Fibroblast of lung (primary cell): ENCODE results near the gene GLYR1. TPM values are rescaled to one million over a fixed set of nuclear protein-coding genes. Genes with fewer than 3 reads are reported as not detected.
A peak's percentile ranks its signal among the peaks of the same experiment; 100 is the strongest.

Source experiments
- DNase-seq, 2 donors: peaks; one replicate each; pipeline versions ENCODE4 v3.0.0 to v3.0.0-alpha.2; 2010; ENCODE audit warnings: low read depth in 2 of 2
- H2AFZ ChIP-seq: 2 replicates; pipeline ENCODE4 v1.5.1; 2012; ENCODE audit warnings: low read length, control low read depth, inconsistent platforms
- H3K27ac ChIP-seq: 2 replicates; pipeline ENCODE4 v1.5.1; 2011; ENCODE audit warnings: low read length, control low read depth; ENCODE audit not compliant: insufficient read depth
- H3K27me3 ChIP-seq: 2 replicates; pipeline ENCODE4 v1.5.1; 2011; ENCODE audit warnings: mild to moderate bottlenecking, low read length; ENCODE audit not compliant: control insufficient read depth, insufficient read depth
- H3K36me3 ChIP-seq: 2 replicates; pipeline ENCODE4 v1.5.1; 2011; ENCODE audit warnings: low read length; ENCODE audit not compliant: control insufficient read depth, insufficient read depth
- H3K4me1 ChIP-seq: 2 replicates; pipeline ENCODE4 v1.5.1; 2011; ENCODE audit warnings: low read length; ENCODE audit not compliant: control insufficient read depth, insufficient read depth; ENCODE audit errors: extremely low read depth
- H3K4me2 ChIP-seq: 2 replicates; pipeline ENCODE4 v1.5.1; 2011; ENCODE audit warnings: low read length, control low read depth; ENCODE audit not compliant: insufficient read depth; ENCODE audit errors: extremely low read depth
- H3K4me3 ChIP-seq, 4 experiments: fragments of 200-600 bp in 1 of 4; sonication (generic) in 1 of 4; replicated peaks in 1 of 4; 2 replicates each; pipeline ENCODE4 v1.5.1; 2011 to 2016; ENCODE audit warnings: low read length in 4 of 4, low read depth in 3 of 4, mild to moderate bottlenecking in 3 of 4, control low read depth in 2 of 4, inconsistent platforms in 1 of 4, mixed read lengths in 1 of 4; ENCODE audit not compliant: insufficient read depth in 1 of 4; ENCODE audit errors: control extremely low read depth in 1 of 4
- H3K79me2 ChIP-seq: 2 replicates; pipeline ENCODE4 v1.5.1; 2012; ENCODE audit warnings: mild to moderate bottlenecking, low read length, inconsistent platforms; ENCODE audit not compliant: control insufficient read depth, insufficient read depth
- H3K9ac ChIP-seq: 2 replicates; pipeline ENCODE4 v1.5.1; 2011; ENCODE audit warnings: mild to moderate bottlenecking, low read length, control low read depth; ENCODE audit not compliant: insufficient read depth
- H3K9me3 ChIP-seq: 2 replicates; pipeline ENCODE4 v1.5.1; 2012; ENCODE audit warnings: low read depth, low read length; ENCODE audit not compliant: control insufficient read depth, insufficient read depth
- H4K20me1 ChIP-seq: 2 replicates; pipeline ENCODE4 v1.5.1; 2011; ENCODE audit warnings: low read length; ENCODE audit not compliant: control insufficient read depth, insufficient read depth; ENCODE audit errors: extremely low read depth
- CTCF ChIP-seq, 2 donors: IDR thresholded peaks in 1 of 2; conservative IDR thresholded peaks in 1 of 2; 1 replicate in 1 of 2; 2 replicates in 1 of 2; pipeline ENCODE4 v1.5.1; 2011 to 2012; ENCODE audit warnings: low read length in 2 of 2, control low read depth in 1 of 2, inconsistent platforms in 1 of 2, low read depth in 1 of 2, mild to moderate bottlenecking in 1 of 2
- EZH2 ChIP-seq: IDR thresholded peaks from 2 replicates; pipeline ENCODE4 v1.5.1; 2012; ENCODE audit warnings: low read length, control low read depth, mild to moderate bottlenecking; ENCODE audit errors: missing control alignments
- polyA plus RNA-seq, 2 donors: library from polyadenylated mRNA; depleted of rRNA in 1 of 2; stranded (reverse) in 1 of 2; unstranded in 1 of 2; fragments of >200 nt; gene quantifications; 2 replicates each; pipeline ENCODE4 v1.2.1, GENCODE V29; 2011 to 2012; ENCODE audit warnings: missing spikeins in 1 of 2
- total RNA-seq: library from RNA; depleted of rRNA; stranded (reverse); fragments of >200 nt; gene quantifications from 2 replicates; pipeline ENCODE4 v1.2.1, GENCODE V29; 2014

GLYR1 gene
- total and polyA plus RNA-seq, 2 donors (not counting 1 experiment from before 2014, with no cell fraction given), result 28.6 to 39.6 TPM

DNA sequence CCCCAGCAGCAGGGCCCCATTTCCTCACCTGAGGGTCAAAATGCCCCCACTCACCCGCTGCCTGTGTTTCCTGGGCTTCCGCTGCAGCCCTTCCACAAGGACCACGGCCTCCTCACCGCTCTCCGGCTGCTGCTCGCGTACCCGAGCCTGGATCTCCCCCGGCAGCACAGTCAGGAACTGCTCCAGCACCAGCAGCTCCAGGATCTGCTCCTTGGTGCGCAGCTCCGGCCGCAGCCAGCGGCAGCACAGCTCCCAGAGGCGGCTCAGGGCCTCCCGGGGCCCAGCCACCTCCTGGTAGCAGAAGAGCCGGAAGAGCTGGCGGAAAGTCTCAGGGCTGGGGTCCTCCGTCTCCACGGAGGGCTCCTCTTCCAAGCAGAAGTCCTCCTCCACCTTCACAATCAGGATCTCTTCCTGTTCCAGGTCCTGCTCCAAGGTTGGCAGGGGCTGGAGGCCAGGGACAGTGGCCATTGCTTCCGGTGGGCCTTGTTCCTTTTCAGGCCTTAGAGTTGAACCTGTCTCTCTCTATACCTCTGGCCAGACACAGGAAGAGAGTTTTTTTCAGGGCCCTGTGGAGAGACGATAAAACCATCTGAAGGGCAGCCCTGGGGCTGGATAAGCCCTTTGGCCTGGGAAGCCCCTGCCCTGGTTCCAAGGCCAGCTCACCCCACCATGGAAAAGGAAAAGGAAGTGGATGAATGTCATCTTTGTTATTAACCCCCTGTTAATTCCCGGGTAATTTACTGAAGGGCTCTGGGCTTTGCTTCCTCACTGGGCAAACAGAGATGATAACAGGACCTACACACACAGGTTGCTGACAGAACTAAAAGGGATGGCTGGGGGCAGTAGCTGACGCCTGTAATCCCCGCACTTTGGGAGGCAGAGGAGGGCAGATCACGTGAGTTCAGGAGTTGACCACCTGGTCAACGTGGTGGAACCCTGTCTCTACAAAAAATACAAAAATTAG is 81.3 kb downstream of the GLYR1 start:
- TF ChIP-seq EZH2 (no peak), CTCF (conservative IDR thresholded peaks at IDR 0.05 in 1 of 2, IDR thresholded peaks at IDR 0.05 in 1 of 2; ENCODE audit: low read depth in 1 of 2, low read length in 2 of 2) (no peak)
- Histone ChIP-seq H3K9me3 (no peaks in the 10 kb centered on the region), H3K4me1 (peaks cover 11% of the 10 kb centered on the region), H3K4me3 (peak overlapping the region; percentile 71 to 96 (median 80)), H3K9ac (peak overlapping the region; percentile 88), H3K4me2 (peak overlapping the region; percentile 90), H4K20me1 (no peaks in the 10 kb centered on the region), H3K27me3 (no peaks in the 10 kb centered on the region), H3K36me3 (peaks cover 10% of the 10 kb centered on the region), H3K27ac (peak overlapping the region; percentile 77), H3K79me2 (peaks cover 18% of the 10 kb centered on the region), H2AFZ (no peak overlapping the region)
- no peak for DNase-seq

- no peak for DNase-seq
- Histone ChIP-seq H3K9me3 (no peaks in the 10 kb centered on the region), H3K4me3 (no peak overlapping the region), H3K4me1 (peaks cover 11% of the 10 kb centered on the region), H2AFZ (no peak overlapping the region), H3K9ac (no peak overlapping the region), H3K79me2 (peaks cover 18% of the 10 kb centered on the region), H3K36me3 (peaks cover 17% of the 10 kb centered on the region), H3K27me3 (no peaks in the 10 kb centered on the region), H3K4me2 (no peak overlapping the region), H3K27ac (no peak overlapping the region), H4K20me1 (no peaks in the 10 kb centered on the region)
- no peak for TF ChIP-seq CTCF (conservative IDR thresholded peaks at IDR 0.05 in 1 of 2, IDR thresholded peaks at IDR 0.05 in 1 of 2; ENCODE audit: low read depth in 1 of 2, low read length in 2 of 2)
- no peak for TF ChIP-seq EZH2
Measured at GRCh38 chr16:4763791-4764190, 83.3 kb downstream of the GLYR1 start.

- Histone ChIP-seq H3K27me3 (no peaks in the 10 kb centered on the region), H3K79me2 (peaks cover 18% of the 10 kb centered on the region), H3K36me3 (peaks cover 20% of the 10 kb centered on the region), H3K4me3 (no peak overlapping the region), H3K9me3 (no peaks in the 10 kb centered on the region), H4K20me1 (no peaks in the 10 kb centered on the region), H2AFZ (no peak overlapping the region), H3K9ac (no peak overlapping the region), H3K27ac (no peak overlapping the region), H3K4me1 (peaks cover 7% of the 10 kb centered on the region), H3K4me2 (no peak overlapping the region)
- DNase-seq, result no peak
- TF ChIP-seq CTCF (conservative IDR thresholded peaks at IDR 0.05 in 1 of 2, IDR thresholded peaks at IDR 0.05 in 1 of 2; ENCODE audit: low read depth in 1 of 2, low read length in 2 of 2), result no peak
- TF ChIP-seq EZH2, result no peak
Measured at GRCh38 chr16:4762205-4762604, 84.9 kb downstream of the GLYR1 start.
